Upper lobe of left lung (tissue), 4 donors: Measurements from ENCODE around the gene DPP10.

Experiments used
- CTCF ChIP-seq, 6 experiments: fragments of 450-650 bp in 4 of 6; fragments of 200-600 bp in 2 of 6; sonication (generic) in 2 of 6; IDR thresholded peaks; one replicate each; pipeline ENCODE4 v1.5.1; 2016 to 2019; ENCODE audit warnings: antibody characterized with exemption in 6 of 6
- EP300 ChIP-seq, 4 donors: sonication (generic); formaldehyde crosslinking; IDR thresholded peaks; one replicate each; pipeline ENCODE4 v1.5.1; 2017; ENCODE audit warnings: antibody characterized with exemption in 4 of 4, control low read depth in 2 of 4
- POLR2A ChIP-seq, 4 donors: fragments of 450-650 bp; IDR thresholded peaks; one replicate each; pipeline ENCODE4 v1.5.1; 2016 to 2017; ENCODE audit warnings: antibody characterized with exemption in 4 of 4, mild to moderate bottlenecking in 2 of 4
- POLR2AphosphoS5 ChIP-seq, 2 donors: sonication (generic); formaldehyde crosslinking; IDR thresholded peaks; one replicate each; pipeline ENCODE4 v1.5.1; 2017; ENCODE audit warnings: antibody characterized with exemption in 2 of 2

GRCh38 chr2:115034801-115035200 is 592.4 kb downstream of the DPP10 start:
- no peak for TF ChIP-seq EP300 (IDR thresholded peaks at IDR 0.05)
- TF ChIP-seq CTCF (IDR thresholded peaks at IDR 0.05) = no peak
- no peak for TF ChIP-seq POLR2A (IDR thresholded peaks at IDR 0.05)
- TF ChIP-seq POLR2AphosphoS5 (IDR thresholded peaks at IDR 0.05) = no peak
